Activated CD8-positive, alpha-beta memory T cell treated with anti-CD3 and anti-CD28 coated beads, Interleukin-2, amount 50 U/mL, for 4 hours (primary cell): ENCODE results near the gene CLDN2.
"Not testable (repeated sequence)": the region's sequence is repeated elsewhere in the genome, so short reads cannot be mapped to it uniquely, and the experiment has no call there.

Experiments used
- DNase-seq: peaks from one replicate; pipeline ENCODE4 v3.0.0-alpha.2; 2020

The CLDN2 gene

GRCh38 chrX:106966547-106966946 lies 46.3 kb downstream of the CLDN2 start:
- not testable (repeated sequence) for DNase-seq

- no peak for DNase-seq
These were observed 52.7 kb downstream of the CLDN2 start for GRCh38 chrX:106972896-106973295.

- DNase-seq = no peak
These were observed 53.4 kb downstream of the CLDN2 start for GRCh38 chrX:106973433-106974149.

- DNase-seq = no peak
These were observed 56.2 kb downstream of the CLDN2 start for GRCh38 chrX:106976416-106976815.
